ENCODE data around the gene PPP1CA. TPM values are rescaled to one million over a fixed set of nuclear protein-coding genes. Genes with fewer than 3 reads are reported as not detected.

The PPP1CA gene
- total RNA-seq, 1 donor from 2014 or later, result 159 TPM

DNA sequence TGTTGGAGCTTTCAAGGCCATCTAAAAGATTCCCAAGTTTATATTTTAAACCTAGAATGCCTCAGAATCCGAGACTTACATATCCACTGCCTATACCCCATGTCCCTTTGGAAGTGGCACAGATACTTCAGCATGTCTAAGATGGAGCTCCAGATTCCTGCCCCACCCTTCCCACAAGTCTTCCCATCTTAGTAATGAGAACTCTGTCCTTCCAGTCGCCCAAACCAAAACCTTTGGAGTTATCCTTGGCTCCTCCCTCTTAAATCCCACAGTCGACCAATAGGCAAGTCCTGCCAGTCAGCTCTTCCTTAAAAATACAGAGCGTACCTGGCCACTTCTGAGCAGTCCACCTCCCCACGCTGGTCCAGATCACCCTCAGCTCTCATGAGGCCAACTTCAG is 52.6 kb downstream of the PPP1CA start:
- Mint-ChIP-seq H3K27ac (ENCODE audit: unreplicated experiment) (peak overlapping the region; percentile 60), H3K36me3 (ENCODE audit: low read depth, unreplicated experiment) (no peaks in the 10 kb centered on the region), H3K27me3 (ENCODE audit: low read depth, unreplicated experiment) (no peaks in the 10 kb centered on the region), H3K4me1 (ENCODE audit: low read depth, unreplicated experiment) (peaks cover 29% of the 10 kb centered on the region), H3K9me3 (ENCODE audit: unreplicated experiment) (no peaks in the 10 kb centered on the region), H3K4me3 (ENCODE audit: unreplicated experiment) (peak overlapping the region; percentile 46)
- no peak overlapping the region for H3K4me2 ChIP-seq (ENCODE audit: low read length)
- TF ChIP-seq, protein P1, sequence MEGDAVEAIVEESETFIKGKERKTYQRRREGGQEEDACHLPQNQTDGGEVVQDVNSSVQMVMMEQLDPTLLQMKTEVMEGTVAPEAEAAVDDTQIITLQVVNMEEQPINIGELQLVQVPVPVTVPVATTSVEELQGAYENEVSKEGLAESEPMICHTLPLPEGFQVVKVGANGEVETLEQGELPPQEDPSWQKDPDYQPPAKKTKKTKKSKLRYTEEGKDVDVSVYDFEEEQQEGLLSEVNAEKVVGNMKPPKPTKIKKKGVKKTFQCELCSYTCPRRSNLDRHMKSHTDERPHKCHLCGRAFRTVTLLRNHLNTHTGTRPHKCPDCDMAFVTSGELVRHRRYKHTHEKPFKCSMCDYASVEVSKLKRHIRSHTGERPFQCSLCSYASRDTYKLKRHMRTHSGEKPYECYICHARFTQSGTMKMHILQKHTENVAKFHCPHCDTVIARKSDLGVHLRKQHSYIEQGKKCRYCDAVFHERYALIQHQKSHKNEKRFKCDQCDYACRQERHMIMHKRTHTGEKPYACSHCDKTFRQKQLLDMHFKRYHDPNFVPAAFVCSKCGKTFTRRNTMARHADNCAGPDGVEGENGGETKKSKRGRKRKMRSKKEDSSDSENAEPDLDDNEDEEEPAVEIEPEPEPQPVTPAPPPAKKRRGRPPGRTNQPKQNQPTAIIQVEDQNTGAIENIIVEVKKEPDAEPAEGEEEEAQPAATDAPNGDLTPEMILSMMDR (IDR thresholded peaks at IDR 0.05; ENCODE audit: insufficient read depth, low read depth, low read length), result no peak
- no peak for TF ChIP-seq EZH2 (IDR thresholded peaks at IDR 0.05; ENCODE audit: insufficient read depth, low read length)
- no peaks in the 10 kb centered on the region for H3K27me3 ChIP-seq (ENCODE audit: insufficient read depth, low read length)
- FAIRE-seq (no peak), DNase-seq (ENCODE audit: low read depth) (no peak)
- H4K20me1 ChIP-seq (ENCODE audit: insufficient read depth, low read length), result peaks cover 22% of the 10 kb centered on the region
- H3K79me2 ChIP-seq (ENCODE audit: insufficient read depth, low read length), result peaks cover 16% of the 10 kb centered on the region
- no peaks in the 10 kb centered on the region for H3K9me3 ChIP-seq (ENCODE audit: insufficient read depth, low read depth, low read length)
- H3K4me1 ChIP-seq (ENCODE audit: insufficient read depth, low read length), result peaks cover 36% of the 10 kb centered on the region
- H3K27ac ChIP-seq (ENCODE audit: low read depth, low read length), result no peak overlapping the region
- H3K9ac ChIP-seq (ENCODE audit: low read length), result no peak overlapping the region
- H3K4me3 ChIP-seq (ENCODE audit: insufficient read depth, low read depth, low read length), result no peak overlapping the region
- no peaks in the 10 kb centered on the region for H3K36me3 ChIP-seq (ENCODE audit: insufficient read depth, low read length)
- H2AFZ ChIP-seq (ENCODE audit: low read depth, low read length), result no peak overlapping the region

Other genes starting within 250 kb of the PPP1CA start
- 27.2 and 34.0 TPM in 2 replicates for gene GRK2, start 135.4 kb downstream of the PPP1CA start, total RNA-seq
- gene ANKRD13D, start 112.6 kb downstream of the PPP1CA start, total RNA-seq, result 39.4 and 40.8 TPM in 2 replicates
- 19.1 and 20.1 TPM in 2 replicates for gene SSH3, start 98.3 kb downstream of the PPP1CA start, total RNA-seq
- gene POLD4, start 48.3 kb downstream of the PPP1CA start, total RNA-seq, result 53.5 and 69.2 TPM in 2 replicates
- 17.4 and 17.6 TPM in 2 replicates for gene CLCF1, start 28.3 kb downstream of the PPP1CA start, total RNA-seq
- 9.2 and 9.4 TPM in 2 replicates for gene RAD9A, start 9.9 kb downstream of the PPP1CA start, total RNA-seq
- gene TBC1D10C, start 2.2 kb upstream of the PPP1CA start, total RNA-seq, result 0.16 TPM in 1 of 2 replicates, not detected in the other
- 0.10 and 0.23 TPM in 2 replicates for gene CARNS1, start 13.8 kb upstream of the PPP1CA start, total RNA-seq
- 52.9 and 57.0 TPM in 2 replicates for gene RPS6KB2, start 26.6 kb upstream of the PPP1CA start, total RNA-seq
- 1.7 and 2.3 TPM in 2 replicates for gene PTPRCAP, start 35.8 kb upstream of the PPP1CA start, total RNA-seq
- 102 and 124 TPM in 2 replicates for gene CORO1B, start 41.6 kb upstream of the PPP1CA start, total RNA-seq
- gene GPR152, start 50.9 kb upstream of the PPP1CA start, total RNA-seq, result not detected in 2 replicates
- not detected in 2 replicates for gene CABP4, start 53.5 kb upstream of the PPP1CA start, total RNA-seq
- 38.0 and 48.1 TPM in 2 replicates for gene TMEM134, start 67.4 kb upstream of the PPP1CA start, total RNA-seq
- 42.1 and 43.6 TPM in 2 replicates for gene AIP, start 81.2 kb upstream of the PPP1CA start, total RNA-seq
- 61.1 and 71.5 TPM in 2 replicates for gene PITPNM1, start 103.5 kb upstream of the PPP1CA start, total RNA-seq
- gene CDK2AP2, start 106.3 kb upstream of the PPP1CA start, total RNA-seq, result 36.1 and 45.0 TPM in 2 replicates
- gene CABP2, start 121.6 kb upstream of the PPP1CA start, total RNA-seq, result not detected in 2 replicates
- gene GSTP1, start 182.0 kb upstream of the PPP1CA start, total RNA-seq, result 1,173 and 1,365 TPM in 2 replicates
- gene NDUFV1, start 205.1 kb upstream of the PPP1CA start, total RNA-seq, result 117 and 118 TPM in 2 replicates
- gene NUDT8, start 228.1 kb upstream of the PPP1CA start, total RNA-seq, result 3.0 and 4.5 TPM in 2 replicates
- not detected in 2 replicates for gene TBX10, start 237.9 kb upstream of the PPP1CA start, total RNA-seq
- not detected in 2 replicates for gene ACY3, start 248.9 kb upstream of the PPP1CA start, total RNA-seq